Transverse colon (tissue), 4 donors: ENCODE data around the gene MACROD1. TPM values are rescaled to one million over a fixed set of nuclear protein-coding genes. Genes with fewer than 3 reads are reported as not detected.

Experiments
- DNase-seq: peaks from one replicate; pipeline ENCODE4 v3.0.0-alpha.2; 2019
- H3K27ac ChIP-seq, 4 donors: fragments of 200-600 bp; sonication (generic); 2 replicates each; pipeline ENCODE4 v1.5.1; 2016 to 2018; ENCODE audit warnings: inconsistent platforms in 4 of 4
- H3K27me3 ChIP-seq: fragments of 200-600 bp; sonication (generic); 2 replicates; pipeline ENCODE4 v1.5.1; 2017; ENCODE audit warnings: inconsistent platforms
- H3K36me3 ChIP-seq, 4 donors: fragments of 200-600 bp; sonication (generic); 2 replicates each; pipeline ENCODE4 v1.5.1; 2017 to 2019; ENCODE audit warnings: inconsistent platforms in 4 of 4
- H3K4me1 ChIP-seq, 4 donors: fragments of 200-600 bp; sonication (generic); 2 replicates each; pipeline ENCODE4 v1.5.1; 2017 to 2020; ENCODE audit warnings: inconsistent platforms in 4 of 4
- H3K4me3 ChIP-seq, 4 donors: fragments of 200-600 bp; sonication (generic); 1 replicate in 1 of 4; 2 replicates in 3 of 4; pipeline versions ENCODE4 v1.5.1 to v1.6.1; 2017 to 2019; ENCODE audit warnings: inconsistent platforms in 4 of 4
- H3K9me3 ChIP-seq, 2 donors: fragments of 200-600 bp; sonication (generic); 2 replicates each; pipeline ENCODE4 v1.5.1; 2017 to 2019; ENCODE audit warnings: inconsistent platforms in 2 of 2
- CTCF ChIP-seq, 5 experiments: fragments of 200-600 bp in 3 of 5; fragments of 450-650 bp in 2 of 5; sonication (generic) in 3 of 5; IDR thresholded peaks; 1 replicate in 2 of 5; 2 replicates in 3 of 5; pipeline ENCODE4 v1.5.1; 2016 to 2017; ENCODE audit warnings: antibody characterized with exemption in 5 of 5, inconsistent platforms in 3 of 5, mild to moderate bottlenecking in 2 of 5, moderate library complexity in 1 of 5
- EP300 ChIP-seq: sonication (generic); formaldehyde crosslinking; IDR thresholded peaks from one replicate; pipeline ENCODE4 v1.6.1; 2017; ENCODE audit warnings: antibody characterized with exemption, low read depth
- POLR2A ChIP-seq: fragments of 450-650 bp; IDR thresholded peaks from one replicate; pipeline ENCODE4 v1.6.1; 2016; ENCODE audit warnings: antibody characterized with exemption, mild to moderate bottlenecking, moderate library complexity
- POLR2AphosphoS5 ChIP-seq, 3 donors: sonication (generic); formaldehyde crosslinking; IDR thresholded peaks; one replicate each; pipeline ENCODE4 v1.6.1; 2016; ENCODE audit warnings: antibody characterized with exemption in 3 of 3
- WGBS, 2 donors: methylation state at CpG; one replicate each; pipeline ENCODE4 v1.1.5; 2018; ENCODE audit warnings: low coverage in 1 of 2; 5-methylcytosine and 5-hydroxymethylcytosine counted together
- in situ Hi-C, 4 donors: fragments of 200-750 bp; cut with MboI; loops; one replicate each; pipeline versions ENCODE4 v1.15.0 to v1.15.1; 2017; ENCODE audit warnings: low sequenced_read_pairs in 3 of 4, low pct_ligation_motif_present in 1 of 4, low pct_unique_long_range_greater_than_20kb in 1 of 4
- intact Hi-C: fragments of 100-400 bp; cut with DNase I; formaldehyde crosslinking; loops from one replicate; pipeline ENCODE4 v1.15.1; 2023; ENCODE audit warnings: low total_unique reads
- total RNA-seq, 4 donors: library from RNA; depleted of rRNA; stranded (reverse); fragments of >200 nt; gene quantifications; one replicate each; pipeline ENCODE4 v1.1.0, GENCODE V29; 2016

MACROD1 gene
- total RNA-seq, 4 donors from 2014 or later = 42.9 to 50.7 (median 50.1) TPM

- Histone ChIP-seq H3K4me3 (no peak overlapping the region), H3K27ac (no peak overlapping the region)
Measured at GRCh38 chr11:64023712-64024710, 141.9 kb downstream of the MACROD1 start.

GRCh38 chr11:64022125-64022784, 143.7 kb downstream of the MACROD1 start:
- Histone ChIP-seq H3K27me3 (no peaks in the 10 kb centered on the region), H3K9me3 (no peaks in the 10 kb centered on the region), H3K4me3 (no peak overlapping the region), H3K4me1 (peaks cover 0 to 7% (median 3%) of the 10 kb centered on the region in 4 donors), H3K36me3 (no peaks in the 10 kb centered on the region), H3K27ac (no peak overlapping the region)
- 80 to 85% methylated on average over 2 to 14 of the region's 14 CpGs for WGBS, 2 donors
- in situ Hi-C loops (no loop called here), intact Hi-C loops (no loop called here)
- no peak for DNase-seq
- TF ChIP-seq EP300 (no peak), POLR2A (no peak), POLR2AphosphoS5 (IDR thresholded peaks at IDR 0.05) (no peak), CTCF (IDR thresholded peaks at IDR 0.05) (no peak)

More at GRCh38 chr11:64023712-64024710, 141.9 kb downstream of the MACROD1 start:
- in situ Hi-C loops (no loop called here), intact Hi-C loops (no loop called here)
- Histone ChIP-seq H3K27me3 (peaks cover 14% of the 10 kb centered on the region), H3K9me3 (no peaks in the 10 kb centered on the region), H3K4me1 (peaks cover 0 to 6% (median 3%) of the 10 kb centered on the region in 4 donors), H3K36me3 (no peaks in the 10 kb centered on the region)
- 74 to 91% methylated on average over 8 to 20 of the region's 20 CpGs for WGBS, 2 donors
- DNase-seq = no peak
- TF ChIP-seq CTCF (IDR thresholded peaks at IDR 0.05) = no peak
- no peak for TF ChIP-seq POLR2AphosphoS5 (IDR thresholded peaks at IDR 0.05)
- no peak for TF ChIP-seq POLR2A
- TF ChIP-seq EP300 = no peak

GRCh38 chr11:64021757-64022093, 144.2 kb downstream of the MACROD1 start:
- no peak overlapping the region for H3K27ac ChIP-seq
- no peak for TF ChIP-seq EP300
- TF ChIP-seq POLR2A = no peak
- no peak for TF ChIP-seq POLR2AphosphoS5 (IDR thresholded peaks at IDR 0.05)
- TF ChIP-seq CTCF (IDR thresholded peaks at IDR 0.05) = no peak
- no peak overlapping the region for H3K4me3 ChIP-seq
- intact Hi-C loops (no loop called here), in situ Hi-C loops (no loop called here)
- H3K36me3 ChIP-seq = no peaks in the 10 kb centered on the region
- no peak for DNase-seq
- WGBS, 2 donors = 74% methylated on average over 10 of the region's 10 CpGs; no CpG with 5 or more reads in 1 of the 2 donors
- H3K27me3 ChIP-seq = no peaks in the 10 kb centered on the region
- H3K4me1 ChIP-seq = peaks cover 0 to 7% (median 3%) of the 10 kb centered on the region in 4 donors
- no peaks in the 10 kb centered on the region for H3K9me3 ChIP-seq

GRCh38 chr11:64020976-64021756, 144.7 kb downstream of the MACROD1 start:
- Histone ChIP-seq H3K36me3 (no peaks in the 10 kb centered on the region), H3K9me3 (no peaks in the 10 kb centered on the region), H3K4me1 (peaks cover 0 to 7% (median 3%) of the 10 kb centered on the region in 4 donors), H3K27ac (no peak overlapping the region), H3K4me3 (no peak overlapping the region), H3K27me3 (no peaks in the 10 kb centered on the region)
- 87 to 92% methylated on average over 13 to 21 of the region's 22 CpGs for WGBS, 2 donors
- no peak for DNase-seq
- intact Hi-C loops (no loop called here), in situ Hi-C loops (no loop called here)
- TF ChIP-seq POLR2A (no peak), POLR2AphosphoS5 (IDR thresholded peaks at IDR 0.05) (no peak)
